GM15510 (cell line): ENCODE measurements around the gene KLK12.

ENCODE experiments used
- POLR2A ChIP-seq: IDR thresholded peaks from 3 replicates; pipeline ENCODE4 v1.6.1; 2011; ENCODE audit warnings: borderline replicate concordance; ENCODE audit not compliant: insufficient read length; ENCODE audit errors: extremely low read depth

The KLK12 gene, protein sequence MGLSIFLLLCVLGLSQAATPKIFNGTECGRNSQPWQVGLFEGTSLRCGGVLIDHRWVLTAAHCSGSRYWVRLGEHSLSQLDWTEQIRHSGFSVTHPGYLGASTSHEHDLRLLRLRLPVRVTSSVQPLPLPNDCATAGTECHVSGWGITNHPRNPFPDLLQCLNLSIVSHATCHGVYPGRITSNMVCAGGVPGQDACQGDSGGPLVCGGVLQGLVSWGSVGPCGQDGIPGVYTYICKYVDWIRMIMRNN

DNA sequence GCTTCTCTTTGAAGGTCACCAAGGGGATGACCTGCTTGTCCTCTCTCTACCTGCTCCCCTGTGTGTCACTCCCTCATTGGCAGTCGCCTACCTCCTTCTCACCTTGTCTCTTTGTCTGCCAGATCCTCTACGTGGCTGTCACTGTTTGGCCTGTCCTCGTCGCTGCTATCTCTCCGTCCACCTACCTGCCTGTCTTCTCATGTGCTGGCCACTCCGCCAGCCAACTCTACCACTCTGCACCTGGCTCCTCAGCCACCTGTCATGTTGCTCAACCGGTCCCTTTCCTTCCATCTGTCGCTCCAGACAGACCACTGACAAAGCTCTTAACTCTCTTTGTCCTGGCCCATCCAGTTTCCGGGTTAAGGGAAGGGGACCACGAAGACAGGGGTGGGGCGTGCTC lies at the start of gene KLK12:
Gene KLK12 (minus strand): TSS at position 299 of the 400 bp plus-strand sequence. CDS start 381 bp downstream, outside the sequence.
- no peak for TF ChIP-seq POLR2A

DNA sequence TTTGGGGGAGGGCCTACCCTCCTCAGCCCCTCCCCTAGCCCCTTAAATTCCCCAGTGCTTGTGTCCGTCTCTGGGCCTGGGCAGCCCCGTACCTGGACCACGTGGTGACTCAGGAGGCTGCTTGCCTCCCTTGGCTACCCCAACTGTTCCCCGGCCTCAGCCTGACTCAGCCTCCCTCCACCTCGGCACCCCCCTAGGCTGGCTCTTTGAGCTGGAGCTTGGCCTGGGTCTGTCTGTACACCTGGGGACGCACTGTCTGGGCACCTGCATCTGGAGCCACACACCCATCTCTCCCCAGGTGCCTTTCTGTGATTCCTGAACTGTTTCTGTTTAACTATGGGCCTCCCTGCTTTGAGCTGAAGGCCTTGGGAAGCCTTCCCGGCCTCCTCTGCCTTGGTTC lies 49.7 kb upstream of the KLK12 start:
- TF ChIP-seq POLR2A = no peak

DNA sequence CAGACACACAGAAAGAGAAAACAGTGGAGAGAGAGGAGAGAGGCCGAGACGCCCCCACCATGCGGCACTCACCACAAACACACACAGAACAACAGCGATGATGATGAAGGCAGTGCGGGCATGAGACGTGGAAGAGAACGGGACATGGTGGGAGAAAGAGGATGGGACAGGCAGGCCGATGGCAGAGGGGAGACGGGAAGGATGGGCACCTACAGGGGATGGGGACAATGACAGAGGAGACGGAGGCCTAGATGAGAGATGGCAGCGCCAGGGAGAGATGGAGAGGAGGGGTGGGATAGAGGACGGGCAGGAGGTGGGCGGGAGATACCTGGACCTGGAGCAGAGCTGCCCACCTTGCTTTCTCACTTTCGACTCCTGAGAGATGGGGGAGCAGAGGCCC lies 49.0 kb upstream of the KLK12 start:
- no peak for TF ChIP-seq POLR2A

DNA sequence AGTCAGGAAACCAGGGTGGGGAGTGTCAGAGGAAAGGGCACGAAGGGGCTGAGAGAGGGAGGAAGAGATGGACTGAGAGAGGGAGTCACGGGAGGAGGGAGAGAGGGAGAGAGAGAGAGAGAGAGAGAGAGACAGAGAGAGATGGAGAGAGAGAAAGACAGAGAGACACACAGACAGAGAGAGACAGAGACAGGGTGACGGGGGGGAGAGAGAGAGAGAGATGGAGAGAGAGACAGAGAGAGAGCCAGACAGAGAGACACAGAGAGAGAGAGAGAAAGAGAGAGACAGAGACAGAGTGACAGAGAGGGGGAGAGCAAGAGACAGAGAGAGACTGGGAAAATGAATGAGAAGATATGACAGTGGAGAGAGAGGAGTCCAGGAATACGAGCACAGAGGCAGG lies 48.4 kb upstream of the KLK12 start:
- no peak for TF ChIP-seq POLR2A

DNA sequence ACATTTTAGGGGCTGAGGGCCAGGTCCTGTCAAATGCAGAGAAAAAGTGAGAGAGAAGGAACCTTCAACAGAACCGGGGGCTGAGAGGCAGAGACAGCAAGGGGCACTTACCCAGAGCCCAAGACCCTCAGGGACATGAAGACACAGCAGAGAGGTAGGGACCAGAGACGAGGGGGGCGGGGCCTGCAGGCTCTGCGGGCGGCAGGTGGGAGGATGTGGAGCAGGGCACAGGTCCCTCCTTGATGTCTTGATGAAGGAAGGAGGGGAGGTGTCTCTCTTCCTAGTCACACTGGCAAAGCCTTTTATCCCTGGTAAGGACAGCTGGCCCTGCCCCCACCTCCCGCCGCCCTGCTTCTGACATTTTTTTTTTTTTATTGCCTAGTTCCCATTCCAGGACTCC lies 47.8 kb upstream of the KLK12 start, which contains the start of gene KLK14:
Gene KLK14 (minus strand): TSS at position 277 of the 400 bp plus-strand sequence. CDS start 273 bp downstream, at position 4.
- no peak for TF ChIP-seq POLR2A

DNA sequence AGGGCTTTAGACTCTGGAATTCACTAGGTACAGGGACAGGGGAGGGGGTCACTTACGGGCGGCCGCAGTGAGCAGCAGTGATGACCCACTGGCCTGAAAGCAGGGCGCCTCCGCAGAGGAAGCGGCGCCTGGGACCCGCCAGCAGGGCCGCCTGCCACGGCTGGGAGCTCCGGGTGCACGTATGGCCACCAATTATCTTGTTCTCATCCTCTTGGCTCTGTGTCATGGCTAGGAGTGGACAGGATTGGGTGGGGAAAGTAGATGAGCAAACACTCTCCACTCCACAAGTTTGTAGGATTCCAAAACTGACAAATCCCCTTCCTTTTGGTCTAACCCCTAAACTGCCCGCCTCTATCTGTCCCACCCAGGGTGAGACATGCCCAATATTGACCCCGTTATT lies 46.7 kb upstream of the KLK12 start:
- TF ChIP-seq POLR2A = no peak

DNA sequence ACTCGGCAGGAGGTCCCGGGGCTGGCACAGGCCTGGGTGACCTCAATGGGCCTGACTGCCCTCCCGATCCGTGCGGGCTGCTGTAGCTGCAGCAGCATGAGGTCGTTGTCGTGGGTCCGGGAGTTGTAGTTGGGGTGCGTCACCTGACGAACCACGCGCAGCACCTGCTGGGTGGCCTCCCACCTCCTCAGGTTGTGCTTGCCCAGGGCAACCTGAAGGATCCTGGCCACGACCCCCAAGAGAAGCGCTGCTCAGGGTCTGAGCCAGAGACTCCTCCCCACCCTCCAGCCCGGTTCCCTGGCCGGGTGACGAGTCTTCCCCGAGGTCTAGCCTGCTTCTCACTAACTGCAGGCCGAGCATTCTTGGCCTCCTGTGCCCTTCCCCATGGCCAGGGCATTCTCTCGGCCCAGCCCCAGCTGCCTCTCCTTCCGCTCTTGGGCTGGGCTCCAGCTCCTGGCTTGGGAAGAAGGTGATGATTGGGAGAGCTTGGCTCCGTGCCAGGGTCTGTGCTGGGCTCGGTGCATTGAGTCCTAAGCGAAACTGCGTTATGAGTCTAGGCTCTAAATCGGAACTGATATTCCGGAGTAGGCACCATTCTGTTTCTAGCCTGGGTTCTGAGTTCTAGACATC lies 44.8 kb upstream of the KLK12 start:
- no peak for TF ChIP-seq POLR2A

DNA sequence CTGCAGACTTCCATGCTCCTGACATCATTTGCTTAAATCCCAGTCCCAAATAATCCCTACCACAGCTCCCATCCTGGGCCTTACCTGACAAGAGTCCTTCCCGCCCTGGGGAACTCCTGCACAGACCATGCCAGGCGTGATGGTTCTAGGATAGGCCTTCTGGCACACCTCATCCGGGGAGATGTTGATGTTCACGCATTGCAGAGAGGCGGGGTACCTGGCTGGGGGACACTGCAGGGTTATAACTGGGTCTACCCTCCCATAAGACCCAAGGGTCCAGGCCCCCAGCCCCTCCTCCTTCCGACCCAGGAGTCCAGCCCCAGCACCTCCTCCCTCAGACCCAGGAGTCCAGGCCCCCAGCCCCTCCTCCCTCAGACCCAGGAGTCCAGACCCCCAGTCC lies 43.9 kb upstream of the KLK12 start:
- no peak for TF ChIP-seq POLR2A

DNA sequence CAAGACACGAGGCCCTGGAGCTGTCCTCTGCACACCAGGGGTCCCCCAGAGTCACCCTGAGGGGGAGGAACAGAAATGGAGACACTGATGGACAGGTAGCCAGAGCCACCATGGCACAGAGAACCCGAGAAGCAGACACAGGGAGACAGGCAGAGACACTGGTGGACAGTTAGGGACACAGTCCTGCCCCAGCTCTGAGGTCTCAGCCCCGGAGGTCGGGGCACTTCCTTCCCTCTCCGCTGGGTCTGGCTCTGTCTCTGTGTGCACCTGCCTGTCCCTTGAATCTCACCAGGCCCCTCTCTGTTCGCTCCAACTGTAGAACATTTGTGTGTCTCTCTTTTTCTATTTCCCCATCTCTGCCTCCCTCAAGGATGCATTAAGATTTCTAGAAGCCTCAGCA lies 43.3 kb upstream of the KLK12 start:
- no peak for TF ChIP-seq POLR2A

DNA sequence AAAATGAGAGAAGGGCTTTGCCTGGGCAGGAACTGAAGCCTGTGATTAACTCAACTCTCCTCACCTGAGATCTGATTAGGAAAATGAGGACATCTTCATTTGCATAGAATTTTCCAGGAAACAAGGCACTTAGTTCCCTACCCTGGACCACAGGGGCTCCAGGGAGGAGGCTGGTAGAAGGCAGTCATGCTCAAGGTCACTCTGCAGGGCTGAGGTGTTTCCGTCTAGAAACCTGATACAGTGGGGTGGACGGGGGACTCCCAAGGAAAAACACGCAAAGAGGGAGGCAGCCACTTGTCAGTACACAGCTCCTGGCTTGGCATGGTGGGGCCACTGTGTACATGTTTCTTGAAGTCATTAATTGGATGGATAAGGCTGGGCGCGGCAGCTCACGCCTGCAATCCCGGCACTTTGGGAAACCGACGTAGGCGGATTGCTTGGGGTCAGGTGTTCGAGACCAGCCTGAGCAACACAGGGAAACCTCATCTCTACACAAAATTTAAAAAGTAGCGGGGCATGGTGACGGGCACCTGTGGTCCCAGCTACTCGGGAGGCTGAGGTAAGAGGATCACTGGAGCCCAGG lies 41.9 kb upstream of the KLK12 start:
- no peak for TF ChIP-seq POLR2A

DNA sequence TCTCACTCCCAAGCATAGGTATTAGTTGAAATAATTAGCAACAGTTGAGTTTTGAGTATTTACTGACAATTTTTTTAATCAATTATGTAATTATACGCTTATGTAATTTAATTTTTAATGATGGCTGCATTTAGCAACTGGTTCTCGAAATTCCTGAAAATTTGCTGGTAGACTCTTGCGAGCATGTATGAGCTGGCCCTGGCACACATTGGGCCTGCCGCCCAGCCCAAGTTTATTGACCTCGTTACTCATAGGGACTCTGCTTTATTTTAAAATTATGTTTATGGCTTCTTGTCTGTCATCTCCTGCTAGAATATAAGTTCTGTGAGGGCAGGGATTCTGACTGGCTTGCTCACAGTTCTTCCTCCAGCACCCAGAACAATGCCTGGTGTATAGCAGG lies 41.2 kb upstream of the KLK12 start:
- TF ChIP-seq POLR2A = no peak

DNA sequence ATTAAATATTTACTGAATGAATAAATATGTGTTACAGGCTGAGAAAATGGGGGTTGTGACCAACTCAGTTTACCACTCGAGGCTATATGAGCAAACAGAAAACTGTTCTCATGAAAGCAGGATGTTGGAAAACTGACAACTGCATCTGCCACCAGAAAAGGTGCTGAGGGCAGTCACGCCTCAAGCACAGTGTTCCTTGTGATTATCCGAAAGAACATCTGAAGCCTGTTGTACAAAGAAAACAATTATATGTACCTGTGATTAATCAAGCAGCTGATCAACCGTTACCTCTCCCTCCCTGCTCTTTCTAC lies 36.2 kb upstream of the KLK12 start:
- no peak for TF ChIP-seq POLR2A

DNA sequence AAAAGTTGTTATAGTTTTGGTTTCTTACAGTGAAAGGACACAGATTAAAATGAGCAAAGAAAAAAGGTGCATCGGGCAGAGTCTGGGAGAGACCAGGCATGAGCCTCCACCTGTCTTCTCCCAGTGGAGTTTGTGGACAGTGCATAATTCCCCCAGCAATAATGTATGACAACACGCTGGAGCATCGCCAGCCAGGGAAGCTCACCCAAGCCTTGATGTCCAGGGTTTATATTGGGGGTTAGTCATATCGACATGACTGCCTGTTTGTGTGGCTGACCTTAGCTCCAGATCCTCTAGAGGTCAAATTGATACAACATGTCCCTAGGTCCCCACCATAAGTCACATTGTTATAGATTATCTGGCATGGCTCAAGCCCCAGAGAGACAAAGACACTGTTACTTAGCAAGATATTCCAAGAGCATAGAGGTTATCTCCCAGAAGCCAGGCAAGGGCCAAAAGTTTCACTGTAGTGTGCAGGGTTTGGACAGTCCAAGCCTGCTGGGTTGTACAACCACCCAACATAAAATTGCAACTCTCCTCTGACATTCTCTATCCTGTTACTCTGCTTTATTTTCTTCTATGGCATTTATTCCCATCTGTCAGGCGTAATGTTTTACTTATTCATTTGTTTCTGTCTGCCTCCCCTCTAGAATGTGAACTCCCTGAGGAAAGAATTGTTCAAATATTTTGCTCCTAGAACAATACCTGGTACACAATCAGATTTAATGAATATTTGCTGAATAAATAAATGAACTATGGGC lies 35.7 kb upstream of the KLK12 start:
- TF ChIP-seq POLR2A = no peak

DNA sequence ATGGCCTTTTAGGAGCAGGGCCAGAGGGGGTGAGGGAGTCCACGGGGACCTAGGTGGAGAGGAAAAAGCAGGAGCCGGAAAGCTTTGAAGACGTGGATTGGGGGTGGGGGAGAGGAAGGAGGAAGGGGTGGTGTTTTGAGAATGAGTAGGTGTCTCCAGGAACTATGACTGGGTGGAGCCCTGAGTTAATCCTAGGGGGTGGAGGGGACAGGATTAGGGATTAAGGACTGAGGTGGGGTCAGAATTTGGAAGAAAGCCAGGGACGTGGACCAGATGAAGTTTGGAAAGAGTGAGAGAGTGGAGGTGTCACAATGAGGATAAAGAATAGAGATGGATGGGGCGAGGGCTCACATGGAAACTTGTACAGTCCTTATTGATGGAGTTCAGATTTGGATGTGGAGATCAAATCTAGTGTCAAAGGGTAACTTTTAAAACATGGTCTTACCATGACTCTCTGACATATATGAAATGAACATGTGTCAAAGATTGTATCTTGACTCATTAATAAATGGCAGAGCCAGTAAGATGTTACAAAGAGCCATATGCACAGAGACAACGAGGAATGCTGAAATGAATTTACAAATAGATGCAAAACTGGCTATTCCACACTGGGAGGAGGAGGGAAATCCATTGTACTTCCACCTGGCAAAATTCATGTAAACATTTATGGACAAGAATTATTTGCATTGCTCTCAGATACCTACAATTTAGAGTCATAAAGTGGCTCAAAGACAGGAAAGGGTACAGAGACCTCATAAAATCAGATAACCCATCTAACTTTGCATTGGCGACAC lies 31.8 kb upstream of the KLK12 start:
- no peak for TF ChIP-seq POLR2A
